Neural progenitor cell (in vitro differentiated cells): ENCODE measurements around the gene PTPRN2. TPM values are rescaled to one million over a fixed set of nuclear protein-coding genes. Genes with fewer than 3 reads are reported as not detected.

Experiments used
- DNase-seq: peaks from one replicate; pipeline ENCODE4 v3.0.0-alpha.2; 2016; ENCODE audit warnings: low spot score
- H2AFZ ChIP-seq: fragments of 200-600 bp; sonication (generic); replicated peaks from 2 replicates; pipeline ENCODE4 v1.6.1; 2016; ENCODE audit warnings: antibody characterized with exemption
- H3F3A ChIP-seq: fragments of 200-600 bp; sonication (generic); 2 replicates; pipeline ENCODE4 v1.6.1; 2016; ENCODE audit warnings: antibody characterized with exemption, low read depth
- H3K27ac ChIP-seq: fragments of 200-600 bp; sonication (generic); 2 replicates; pipeline ENCODE4 v1.5.1; 2016; ENCODE audit warnings: mild to moderate bottlenecking
- H3K27me3 ChIP-seq: fragments of 200-600 bp; sonication (generic); 2 replicates; pipeline ENCODE4 v1.6.1; 2016; ENCODE audit warnings: mild to moderate bottlenecking, moderate library complexity
- H3K36me3 ChIP-seq: fragments of 200-600 bp; sonication (generic); 2 replicates; pipeline ENCODE4 v1.5.1; 2016
- H3K4me1 ChIP-seq: fragments of 200-600 bp; sonication (generic); 2 replicates; pipeline ENCODE4 v1.6.1; 2016; ENCODE audit warnings: mixed run types
- H3K4me2 ChIP-seq: fragments of 200-600 bp; sonication (generic); 2 replicates; pipeline ENCODE4 v1.6.1; 2016
- H3K4me3 ChIP-seq: fragments of 200-600 bp; sonication (generic); 2 replicates; pipeline ENCODE4 v1.5.1; 2016
- H3K79me2 ChIP-seq: fragments of 200-600 bp; sonication (generic); 2 replicates; pipeline ENCODE4 v1.6.1; 2016; ENCODE audit warnings: low read depth
- H3K9ac ChIP-seq: fragments of 200-600 bp; sonication (generic); 2 replicates; pipeline ENCODE4 v1.6.1; 2016
- H3K9me3 ChIP-seq: fragments of 200-600 bp; sonication (generic); 2 replicates; pipeline ENCODE4 v1.5.1; 2016; ENCODE audit warnings: low read depth
- H4K20me1 ChIP-seq: fragments of 200-600 bp; sonication (generic); 2 replicates; pipeline ENCODE4 v1.6.1; 2016; ENCODE audit warnings: low read depth
- H3K27ac Mint-ChIP-seq: 3 replicates; pipeline ENCODE4 v1.8.0; 2021; ENCODE audit warnings: mixed read lengths
- H3K27me3 Mint-ChIP-seq: 2 replicates; pipeline ENCODE4 v1.8.0; 2022; ENCODE audit warnings: low read depth, mild to moderate bottlenecking, inconsistent platforms, moderate library complexity, mixed read lengths; ENCODE audit not compliant: insufficient read depth
- H3K36me3 Mint-ChIP-seq: 3 replicates; pipeline ENCODE4 v1.8.0; 2021; ENCODE audit warnings: mixed read lengths
- H3K4me1 Mint-ChIP-seq: 3 replicates; pipeline ENCODE4 v1.8.0; 2021; ENCODE audit warnings: mixed read lengths
- H3K4me3 Mint-ChIP-seq: 3 replicates; pipeline ENCODE4 v1.8.0; 2021; ENCODE audit warnings: mild to moderate bottlenecking, moderate library complexity, mixed read lengths
- H3K9me3 Mint-ChIP-seq: 3 replicates; pipeline ENCODE4 v1.8.0; 2020; ENCODE audit warnings: mixed read lengths
- CTCF ChIP-seq: fragments of 200-600 bp; sonication (generic); IDR thresholded peaks from 2 replicates; pipeline ENCODE4 v1.5.1; 2017; ENCODE audit warnings: antibody characterized with exemption, mild to moderate bottlenecking
- EZH2 ChIP-seq: fragments of 200-600 bp; sonication (generic); IDR thresholded peaks from 2 replicates; pipeline ENCODE4 v1.6.1; 2017; ENCODE audit warnings: antibody characterized with exemption, mild to moderate bottlenecking, moderate library complexity
- EZH2phosphoT487 ChIP-seq: fragments of 200-600 bp; sonication (generic); IDR thresholded peaks from 2 replicates; pipeline ENCODE4 v1.6.1; 2017; ENCODE audit warnings: antibody characterized with exemption
- total RNA-seq: library from RNA; depleted of rRNA; stranded (reverse); fragments of >200 nt; gene quantifications from 2 replicates; pipeline ENCODE4 v1.2.3, GENCODE V29; 2015; ENCODE audit warnings: low replicate concordance

The PTPRN2 gene
- total RNA-seq, 1 donor from 2014 or later = 3.0 TPM

GRCh38 chr7:157796846-157797245 is 790.8 kb downstream of the PTPRN2 start:
- Histone ChIP-seq H3K4me1 (peaks cover 10% of the 10 kb centered on the region), H3K27ac (no peak overlapping the region), H3K9ac (no peak overlapping the region), H3K4me3 (no peak overlapping the region), H3F3A (peaks cover 7% of the 10 kb centered on the region), H3K9me3 (no peaks in the 10 kb centered on the region), H3K4me2 (no peak overlapping the region), H2AFZ (no peak overlapping the region), H3K79me2 (no peaks in the 10 kb centered on the region), H3K36me3 (no peaks in the 10 kb centered on the region), H3K27me3 (no peaks in the 10 kb centered on the region), H4K20me1 (no peaks in the 10 kb centered on the region)
- no peak for DNase-seq
- Mint-ChIP-seq H3K9me3 (peaks cover 8% of the 10 kb centered on the region), H3K4me1 (peaks cover 31% of the 10 kb centered on the region), H3K36me3 (no peaks in the 10 kb centered on the region), H3K27ac (peak overlapping the region; percentile 44), H3K4me3 (no peak overlapping the region), H3K27me3 (peaks cover 13% of the 10 kb centered on the region)
- TF ChIP-seq EZH2 = no peak
- TF ChIP-seq EZH2phosphoT487 = no peak
- TF ChIP-seq CTCF = no peak

- no peaks in the 10 kb centered on the region for H4K20me1 ChIP-seq
- H3K79me2 ChIP-seq = no peaks in the 10 kb centered on the region
- H3K36me3 ChIP-seq = no peaks in the 10 kb centered on the region
- DNase-seq = no peak
- H3K4me3 ChIP-seq = no peak overlapping the region
- peaks cover 8% of the 10 kb centered on the region for H3K9me3 Mint-ChIP-seq
- H3K9me3 ChIP-seq = no peaks in the 10 kb centered on the region
- H3K4me1 Mint-ChIP-seq = peaks cover 33% of the 10 kb centered on the region
- H3K9ac ChIP-seq = no peak overlapping the region
- no peak overlapping the region for H3K4me3 Mint-ChIP-seq
- peaks cover 10% of the 10 kb centered on the region for H3K4me1 ChIP-seq
- no peaks in the 10 kb centered on the region for H3K36me3 Mint-ChIP-seq
- H2AFZ ChIP-seq = no peak overlapping the region
- H3K27me3 Mint-ChIP-seq = peaks cover 13% of the 10 kb centered on the region
- H3F3A ChIP-seq = peaks cover 7% of the 10 kb centered on the region
- TF ChIP-seq EZH2phosphoT487 (no peak), CTCF (no peak), EZH2 (no peak)
- H3K27ac ChIP-seq = no peak overlapping the region
- H3K4me2 ChIP-seq = no peak overlapping the region
- no peaks in the 10 kb centered on the region for H3K27me3 ChIP-seq
- peak overlapping the region; percentile 64 for H3K27ac Mint-ChIP-seq
Observed at GRCh38 chr7:157795643-157796042, 792.0 kb downstream of the PTPRN2 start.

GRCh38 chr7:157795199-157795598 is 792.4 kb downstream of the PTPRN2 start:
- H3K27me3 Mint-ChIP-seq = peaks cover 15% of the 10 kb centered on the region
- no peaks in the 10 kb centered on the region for H4K20me1 ChIP-seq
- no peak overlapping the region for H2AFZ ChIP-seq
- no peak overlapping the region for H3K9ac ChIP-seq
- no peak overlapping the region for H3K4me3 Mint-ChIP-seq
- no peaks in the 10 kb centered on the region for H3K36me3 ChIP-seq
- peaks cover 7% of the 10 kb centered on the region for H3F3A ChIP-seq
- H3K4me1 Mint-ChIP-seq = peaks cover 33% of the 10 kb centered on the region
- H3K27ac Mint-ChIP-seq = peak overlapping the region; percentile 64
- no peaks in the 10 kb centered on the region for H3K9me3 ChIP-seq
- peaks cover 6% of the 10 kb centered on the region for H3K9me3 Mint-ChIP-seq
- no peak overlapping the region for H3K4me2 ChIP-seq
- H3K79me2 ChIP-seq = no peaks in the 10 kb centered on the region
- H3K27me3 ChIP-seq = no peaks in the 10 kb centered on the region
- H3K27ac ChIP-seq = no peak overlapping the region
- no peak for DNase-seq
- peaks cover 10% of the 10 kb centered on the region for H3K4me1 ChIP-seq
- TF ChIP-seq CTCF = no peak
- TF ChIP-seq EZH2phosphoT487 = no peak
- TF ChIP-seq EZH2 = no peak
- no peak overlapping the region for H3K4me3 ChIP-seq
- no peaks in the 10 kb centered on the region for H3K36me3 Mint-ChIP-seq
